A549 (cell line): ENCODE results near the gene PCDH9.

Source experiments
- POLR2A ChIP-seq: IDR thresholded peaks from 2 replicates; pipeline ENCODE4 v1.6.1; 2012; ENCODE audit warnings: mild to moderate bottlenecking, low read length
- TF ChIP-seq, protein P1 (sequence below): fragments of >200 bp; sonication (Bioruptor Twin); formaldehyde crosslinking; IDR thresholded peaks from 3 replicates; pipeline ENCODE4 v1.5.1; 2016

GRCh38 chr13:66984241-66984640 lies 245.9 kb downstream of the PCDH9 start:
- TF ChIP-seq, protein P1, sequence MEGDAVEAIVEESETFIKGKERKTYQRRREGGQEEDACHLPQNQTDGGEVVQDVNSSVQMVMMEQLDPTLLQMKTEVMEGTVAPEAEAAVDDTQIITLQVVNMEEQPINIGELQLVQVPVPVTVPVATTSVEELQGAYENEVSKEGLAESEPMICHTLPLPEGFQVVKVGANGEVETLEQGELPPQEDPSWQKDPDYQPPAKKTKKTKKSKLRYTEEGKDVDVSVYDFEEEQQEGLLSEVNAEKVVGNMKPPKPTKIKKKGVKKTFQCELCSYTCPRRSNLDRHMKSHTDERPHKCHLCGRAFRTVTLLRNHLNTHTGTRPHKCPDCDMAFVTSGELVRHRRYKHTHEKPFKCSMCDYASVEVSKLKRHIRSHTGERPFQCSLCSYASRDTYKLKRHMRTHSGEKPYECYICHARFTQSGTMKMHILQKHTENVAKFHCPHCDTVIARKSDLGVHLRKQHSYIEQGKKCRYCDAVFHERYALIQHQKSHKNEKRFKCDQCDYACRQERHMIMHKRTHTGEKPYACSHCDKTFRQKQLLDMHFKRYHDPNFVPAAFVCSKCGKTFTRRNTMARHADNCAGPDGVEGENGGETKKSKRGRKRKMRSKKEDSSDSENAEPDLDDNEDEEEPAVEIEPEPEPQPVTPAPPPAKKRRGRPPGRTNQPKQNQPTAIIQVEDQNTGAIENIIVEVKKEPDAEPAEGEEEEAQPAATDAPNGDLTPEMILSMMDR: no peak
- no peak for TF ChIP-seq POLR2A
